CD4-positive, alpha-beta T cell treated with Interleukin-17A for 1 hour (primary cell): ENCODE measurements around the gene LY9.
A peak's percentile ranks its signal among the peaks of the same experiment; 100 is the strongest.
"Not testable (repeated sequence)": the region's sequence is repeated elsewhere in the genome, so short reads cannot be mapped to it uniquely, and the experiment has no call there.

Experiments
- DNase-seq: peaks from one replicate; pipeline ENCODE4 v3.0.0-alpha.2; 2020

The LY9 gene

GRCh38 chr1:160868141-160868540 is 72.2 kb downstream of the LY9 start:
- DNase-seq = no peak

GRCh38 chr1:160874935-160875334 is 79.0 kb downstream of the LY9 start:
- DNase-seq = no peak

- DNase-seq = not testable (repeated sequence)
Observed at GRCh38 chr1:160875591-160875990, 79.6 kb downstream of the LY9 start.

- DNase-seq = no peak
Observed at GRCh38 chr1:160876311-160876710, 80.3 kb downstream of the LY9 start.

- DNase-seq = peak; percentile 63
Observed at GRCh38 chr1:160877221-160877620, 81.2 kb downstream of the LY9 start.
